ENCODE measurements around the gene SWAP70.

SWAP70 gene

GRCh38 chr11:9750551-9750950, 86.7 kb downstream of the SWAP70 start:
- Histone ChIP-seq H3K79me2 (ENCODE audit: insufficient read depth, low read length) (no peaks in the 10 kb centered on the region), H3F3A (ENCODE audit: low read depth) (no peaks in the 10 kb centered on the region), H3K36me3 (ENCODE audit: insufficient read depth, low read length) (peaks cover 5% of the 10 kb centered on the region; the same call in 1 of the 2 replicates), H3K4me2 (ENCODE audit: low read depth, low read length, poor library complexity, severe bottlenecking) (no peak overlapping the region), H3K4me3 (ENCODE audit: low read length, poor library complexity, severe bottlenecking) (no peak overlapping the region), H3K4me1 (ENCODE audit: insufficient read depth, low read length, poor library complexity, severe bottlenecking) (peaks cover 11% of the 10 kb centered on the region), H3K9me2 (replicated peaks; ENCODE audit: low read depth, low read length) (no peaks in the 10 kb centered on the region), H2AFZ (ENCODE audit: low read length) (no peak overlapping the region), H3K9ac (ENCODE audit: low read depth, low read length, poor library complexity, severe bottlenecking) (no peak overlapping the region), H3K9me3 (ENCODE audit: insufficient read depth, low read depth, low read length) (no peaks in the 10 kb centered on the region), H4K20me1 (ENCODE audit: insufficient read depth, low read length, poor library complexity, severe bottlenecking) (no peaks in the 10 kb centered on the region), H3K27me3 (ENCODE audit: insufficient read depth, low read length, poor library complexity, severe bottlenecking) (no peaks in the 10 kb centered on the region)
- TF ChIP-seq EZH2phosphoT487 (IDR thresholded peaks at IDR 0.05; ENCODE audit: borderline replicate concordance) (no peak), CTCF (conservative IDR thresholded peaks at IDR 0.05; ENCODE audit: low read length) (no peak)

- no peaks in the 10 kb centered on the region for H3K27me3 ChIP-seq (ENCODE audit: insufficient read depth, low read length, poor library complexity, severe bottlenecking)
Measured at GRCh38 chr11:9752091-9752490, 88.2 kb downstream of the SWAP70 start.

GRCh38 chr11:9753021-9753420, 89.1 kb downstream of the SWAP70 start:
- Histone ChIP-seq H3K9me3 (ENCODE audit: insufficient read depth, low read depth, low read length) (no peaks in the 10 kb centered on the region), H3K36me3 (ENCODE audit: insufficient read depth, low read length) (peaks cover 5% of the 10 kb centered on the region; the same call in 1 of the 2 replicates), H3K4me1 (ENCODE audit: insufficient read depth, low read length, poor library complexity, severe bottlenecking) (peaks cover 23% of the 10 kb centered on the region), H3K9me2 (replicated peaks; ENCODE audit: low read depth, low read length) (no peaks in the 10 kb centered on the region), H2AFZ (ENCODE audit: low read length) (no peak overlapping the region), H3K27me3 (ENCODE audit: insufficient read depth, low read length, poor library complexity, severe bottlenecking) (no peaks in the 10 kb centered on the region), H3K4me2 (ENCODE audit: low read depth, low read length, poor library complexity, severe bottlenecking) (no peak overlapping the region), H3K9ac (ENCODE audit: low read depth, low read length, poor library complexity, severe bottlenecking) (no peak overlapping the region), H3K79me2 (ENCODE audit: insufficient read depth, low read length) (no peaks in the 10 kb centered on the region), H3K4me3 (ENCODE audit: low read length, poor library complexity, severe bottlenecking) (no peak overlapping the region), H4K20me1 (ENCODE audit: insufficient read depth, low read length, poor library complexity, severe bottlenecking) (no peaks in the 10 kb centered on the region), H3F3A (ENCODE audit: low read depth) (no peaks in the 10 kb centered on the region)
- TF ChIP-seq EZH2phosphoT487 (IDR thresholded peaks at IDR 0.05; ENCODE audit: borderline replicate concordance) (no peak), CTCF (conservative IDR thresholded peaks at IDR 0.05; ENCODE audit: low read length) (no peak)

More at GRCh38 chr11:9752091-9752490, 88.2 kb downstream of the SWAP70 start:
- Histone ChIP-seq H2AFZ (ENCODE audit: low read length) (no peak overlapping the region), H3K9me3 (ENCODE audit: insufficient read depth, low read depth, low read length) (no peaks in the 10 kb centered on the region), H3K4me3 (ENCODE audit: low read length, poor library complexity, severe bottlenecking) (no peak overlapping the region), H4K20me1 (ENCODE audit: insufficient read depth, low read length, poor library complexity, severe bottlenecking) (no peaks in the 10 kb centered on the region), H3K9me2 (replicated peaks; ENCODE audit: low read depth, low read length) (no peaks in the 10 kb centered on the region), H3K9ac (ENCODE audit: low read depth, low read length, poor library complexity, severe bottlenecking) (no peak overlapping the region), H3K36me3 (ENCODE audit: insufficient read depth, low read length) (peaks cover 5% of the 10 kb centered on the region; the same call in 1 of the 2 replicates), H3F3A (ENCODE audit: low read depth) (no peaks in the 10 kb centered on the region), H3K4me1 (ENCODE audit: insufficient read depth, low read length, poor library complexity, severe bottlenecking) (peaks cover 16% of the 10 kb centered on the region), H3K79me2 (ENCODE audit: insufficient read depth, low read length) (no peaks in the 10 kb centered on the region), H3K4me2 (ENCODE audit: low read depth, low read length, poor library complexity, severe bottlenecking) (no peak overlapping the region)
- TF ChIP-seq CTCF (conservative IDR thresholded peaks at IDR 0.05; ENCODE audit: low read length) (no peak), EZH2phosphoT487 (IDR thresholded peaks at IDR 0.05; ENCODE audit: borderline replicate concordance) (no peak)
